Measurements from ENCODE around the gene PCDH9.

PCDH9 gene

DNA sequence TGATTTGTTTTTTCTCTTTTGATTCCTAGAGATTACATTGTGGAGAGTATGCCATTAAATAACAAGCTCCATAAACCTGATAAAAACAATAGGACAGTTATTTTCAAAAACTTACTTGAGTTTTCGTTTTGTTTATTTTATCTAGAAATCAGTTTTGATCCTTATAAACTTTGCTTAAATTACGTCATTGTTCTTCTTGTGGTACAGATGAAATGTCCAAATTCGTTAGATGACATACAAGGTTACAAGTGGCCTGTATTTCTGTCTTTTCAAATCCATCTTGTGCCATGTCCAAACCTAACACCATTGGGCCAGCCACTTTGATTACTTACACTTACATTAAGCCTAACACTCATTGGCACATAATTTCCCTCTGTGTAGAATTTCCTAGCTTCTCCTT is 372.0 kb downstream of the PCDH9 start:
- TF ChIP-seq SIN3A (IDR thresholded peaks at IDR 0.05; ENCODE audit: borderline replicate concordance, insufficient read depth, low read length), result no peak
- TF ChIP-seq POLR2AphosphoS5 (IDR thresholded peaks at IDR 0.05; ENCODE audit: low read depth, low read length), result no peak
- TF ChIP-seq, protein P1, sequence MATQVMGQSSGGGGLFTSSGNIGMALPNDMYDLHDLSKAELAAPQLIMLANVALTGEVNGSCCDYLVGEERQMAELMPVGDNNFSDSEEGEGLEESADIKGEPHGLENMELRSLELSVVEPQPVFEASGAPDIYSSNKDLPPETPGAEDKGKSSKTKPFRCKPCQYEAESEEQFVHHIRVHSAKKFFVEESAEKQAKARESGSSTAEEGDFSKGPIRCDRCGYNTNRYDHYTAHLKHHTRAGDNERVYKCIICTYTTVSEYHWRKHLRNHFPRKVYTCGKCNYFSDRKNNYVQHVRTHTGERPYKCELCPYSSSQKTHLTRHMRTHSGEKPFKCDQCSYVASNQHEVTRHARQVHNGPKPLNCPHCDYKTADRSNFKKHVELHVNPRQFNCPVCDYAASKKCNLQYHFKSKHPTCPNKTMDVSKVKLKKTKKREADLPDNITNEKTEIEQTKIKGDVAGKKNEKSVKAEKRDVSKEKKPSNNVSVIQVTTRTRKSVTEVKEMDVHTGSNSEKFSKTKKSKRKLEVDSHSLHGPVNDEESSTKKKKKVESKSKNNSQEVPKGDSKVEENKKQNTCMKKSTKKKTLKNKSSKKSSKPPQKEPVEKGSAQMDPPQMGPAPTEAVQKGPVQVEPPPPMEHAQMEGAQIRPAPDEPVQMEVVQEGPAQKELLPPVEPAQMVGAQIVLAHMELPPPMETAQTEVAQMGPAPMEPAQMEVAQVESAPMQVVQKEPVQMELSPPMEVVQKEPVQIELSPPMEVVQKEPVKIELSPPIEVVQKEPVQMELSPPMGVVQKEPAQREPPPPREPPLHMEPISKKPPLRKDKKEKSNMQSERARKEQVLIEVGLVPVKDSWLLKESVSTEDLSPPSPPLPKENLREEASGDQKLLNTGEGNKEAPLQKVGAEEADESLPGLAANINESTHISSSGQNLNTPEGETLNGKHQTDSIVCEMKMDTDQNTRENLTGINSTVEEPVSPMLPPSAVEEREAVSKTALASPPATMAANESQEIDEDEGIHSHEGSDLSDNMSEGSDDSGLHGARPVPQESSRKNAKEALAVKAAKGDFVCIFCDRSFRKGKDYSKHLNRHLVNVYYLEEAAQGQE (IDR thresholded peaks at IDR 0.05; ENCODE audit: insufficient read depth in 1 of 2, low read depth in 2 of 2, low read length in 2 of 2), result no peak
- TF ChIP-seq TAF1 (IDR thresholded peaks at IDR 0.05; ENCODE audit: borderline replicate concordance, insufficient read depth, low read length), result no peak
- no peak for TF ChIP-seq FOXP2 (optimal IDR thresholded peaks at IDR 0.05; ENCODE audit: borderline replicate concordance, extremely low read depth, extremely low read length, insufficient read depth)

DNA sequence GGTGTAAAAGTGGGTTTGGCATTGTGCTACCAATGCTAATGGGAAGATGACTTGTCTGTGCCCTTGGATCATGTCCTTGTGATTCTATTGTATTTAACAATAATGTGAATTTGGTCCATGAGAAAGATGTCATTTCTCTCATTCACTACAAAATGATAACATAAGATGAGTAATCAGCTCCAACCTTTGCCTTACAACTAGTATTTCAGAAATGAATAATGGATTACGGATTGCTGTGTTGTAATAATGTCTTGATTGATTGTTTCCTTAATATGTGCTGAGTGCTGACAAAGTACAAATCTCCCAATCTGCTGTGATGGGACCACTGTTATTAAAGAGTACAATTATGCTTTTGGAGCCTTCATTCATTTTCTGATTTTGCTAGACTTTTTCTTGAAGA is 375.0 kb downstream of the PCDH9 start:
- TF ChIP-seq SIN3A (IDR thresholded peaks at IDR 0.05; ENCODE audit: borderline replicate concordance, insufficient read depth, low read length) (no peak), POLR2AphosphoS5 (IDR thresholded peaks at IDR 0.05; ENCODE audit: low read depth, low read length) (no peak), FOXP2 (optimal IDR thresholded peaks at IDR 0.05; ENCODE audit: borderline replicate concordance, extremely low read depth, extremely low read length, insufficient read depth) (no peak), TAF1 (IDR thresholded peaks at IDR 0.05; ENCODE audit: borderline replicate concordance, insufficient read depth, low read length) (no peak)
- TF ChIP-seq, protein P1 (IDR thresholded peaks at IDR 0.05; ENCODE audit: insufficient read depth in 1 of 2, low read depth in 2 of 2, low read length in 2 of 2), result no peak

DNA sequence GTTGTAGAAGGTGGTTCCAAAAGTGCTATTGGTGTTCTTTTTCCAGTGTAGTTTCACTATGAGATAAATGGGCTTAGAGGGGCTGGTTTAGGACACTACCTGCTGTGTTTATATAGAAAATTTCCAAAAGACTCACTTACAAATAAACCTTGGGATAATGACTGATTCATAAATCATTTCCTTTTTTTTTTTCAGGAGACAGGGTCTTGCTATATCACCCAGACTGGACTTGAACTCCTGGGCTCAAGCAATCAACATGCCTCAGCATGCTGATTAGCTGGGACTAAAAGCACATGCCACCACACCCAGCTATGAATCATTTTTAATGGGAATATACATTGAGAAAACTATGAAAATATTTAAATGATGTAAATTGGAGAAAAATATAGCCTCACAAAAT is 376.6 kb downstream of the PCDH9 start:
- TF ChIP-seq SIN3A (IDR thresholded peaks at IDR 0.05; ENCODE audit: borderline replicate concordance, insufficient read depth, low read length) (no peak), POLR2AphosphoS5 (IDR thresholded peaks at IDR 0.05; ENCODE audit: low read depth, low read length) (no peak), FOXP2 (optimal IDR thresholded peaks at IDR 0.05; ENCODE audit: borderline replicate concordance, extremely low read depth, extremely low read length, insufficient read depth) (no peak), TAF1 (IDR thresholded peaks at IDR 0.05; ENCODE audit: borderline replicate concordance, insufficient read depth, low read length) (no peak)
- TF ChIP-seq, protein P1 (IDR thresholded peaks at IDR 0.05; ENCODE audit: insufficient read depth in 1 of 2, low read depth in 2 of 2, low read length in 2 of 2), result no peak

DNA sequence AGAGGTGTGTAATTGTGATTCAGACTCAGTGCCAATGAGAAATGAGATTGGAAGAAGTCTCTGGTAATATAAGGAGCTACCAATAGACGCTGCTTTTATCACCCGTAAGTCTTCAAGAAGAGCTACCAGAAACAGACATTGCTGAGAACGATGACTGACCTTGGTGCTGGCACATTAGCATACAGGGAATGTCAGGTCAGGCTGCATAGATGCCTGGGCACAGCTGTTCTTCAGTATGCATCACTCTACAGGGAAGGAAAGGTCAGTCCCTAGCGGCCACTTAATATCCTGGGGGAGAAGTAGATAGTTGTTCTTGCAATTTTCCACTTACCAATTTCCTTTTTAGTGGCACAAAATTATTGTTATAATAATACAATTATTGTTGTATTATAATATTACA is 380.4 kb downstream of the PCDH9 start:
- no peak for TF ChIP-seq SIN3A (IDR thresholded peaks at IDR 0.05; ENCODE audit: borderline replicate concordance, insufficient read depth, low read length)
- no peak for TF ChIP-seq FOXP2 (optimal IDR thresholded peaks at IDR 0.05; ENCODE audit: borderline replicate concordance, extremely low read depth, extremely low read length, insufficient read depth)
- TF ChIP-seq TAF1 (IDR thresholded peaks at IDR 0.05; ENCODE audit: borderline replicate concordance, insufficient read depth, low read length), result no peak
- TF ChIP-seq POLR2AphosphoS5 (IDR thresholded peaks at IDR 0.05; ENCODE audit: low read depth, low read length), result no peak
- TF ChIP-seq, protein P1 (IDR thresholded peaks at IDR 0.05; ENCODE audit: insufficient read depth in 1 of 2, low read depth in 2 of 2, low read length in 2 of 2), result no peak

DNA sequence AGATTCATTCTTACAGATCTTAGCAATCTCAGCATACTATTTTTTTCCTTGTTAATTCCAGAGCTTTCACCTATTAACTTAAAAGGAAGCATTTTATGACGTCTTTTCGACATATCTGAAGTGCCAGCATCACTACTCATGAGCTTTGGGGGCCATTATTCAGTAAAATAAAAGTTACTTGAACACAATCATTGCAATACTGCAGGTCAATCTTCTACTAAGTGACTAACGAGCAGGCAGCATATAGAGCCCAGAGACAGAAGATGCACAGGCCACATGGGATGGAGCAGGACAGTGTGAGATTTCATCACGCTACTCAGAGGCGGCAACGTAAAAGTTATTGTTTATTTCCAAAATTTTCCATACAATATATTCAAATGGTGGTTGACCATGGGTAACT is 382.6 kb downstream of the PCDH9 start:
- TF ChIP-seq, protein P1 (IDR thresholded peaks at IDR 0.05; ENCODE audit: insufficient read depth in 1 of 2, low read depth in 2 of 2, low read length in 2 of 2), result no peak
- TF ChIP-seq FOXP2 (optimal IDR thresholded peaks at IDR 0.05; ENCODE audit: borderline replicate concordance, extremely low read depth, extremely low read length, insufficient read depth) (no peak), SIN3A (IDR thresholded peaks at IDR 0.05; ENCODE audit: borderline replicate concordance, insufficient read depth, low read length) (no peak), POLR2AphosphoS5 (IDR thresholded peaks at IDR 0.05; ENCODE audit: low read depth, low read length) (no peak), TAF1 (IDR thresholded peaks at IDR 0.05; ENCODE audit: borderline replicate concordance, insufficient read depth, low read length) (no peak)
